OCI-LY7 (cell line): ENCODE measurements around the gene EP400. TPM values are rescaled to one million over a fixed set of nuclear protein-coding genes. Genes with fewer than 3 reads are reported as not detected.

Source experiments
- Bru-seq: library from RNA; stranded (reverse); fragments of 400-500 nt; gene quantifications from one replicate; lab custom pipeline; 2021; lab: Mats Ljungman, UMichigan
- BruChase-seq, 2 experiments: library from RNA; stranded (reverse); fragments of 400-500 nt; gene quantifications; one replicate each; lab custom pipeline; 2021; lab: Mats Ljungman, UMichigan
- BruUV-seq: library from RNA; stranded (reverse); fragments of 400-500 nt; replicated peaks from 2 replicates; lab custom pipeline; 2021; lab: Mats Ljungman, UMichigan
- CTCF ChIA-PET: fragments of 300-600 bp; sonication (Branson Sonifier 250); formaldehyde crosslinking; loops from one replicate; lab custom pipeline; 2022; ENCODE audit warnings: antibody characterized with exemption; ENCODE audit not compliant: unreplicated experiment; lab: Charles Lee
- POLR2A ChIA-PET: fragments of 300-600 bp; sonication (Branson Sonifier 250); formaldehyde crosslinking; loops from one replicate; lab custom pipeline; 2022; ENCODE audit warnings: antibody characterized with exemption; lab: Charles Lee
- DNase-seq: peaks from one replicate; pipeline ENCODE4 v3.0.0-alpha.2; 2015; ENCODE audit warnings: low spot score
- H2AFZ ChIP-seq: fragments of 200-600 bp; sonication (generic), shearing (Covaris generic); 2 replicates; pipeline ENCODE4 v1.6.1; 2014; ENCODE audit warnings: mild to moderate bottlenecking, antibody characterized with exemption, low read length, moderate library complexity
- H3K27ac ChIP-seq: fragments of 200-600 bp; sonication (generic); 2 replicates; pipeline ENCODE4 v1.5.1; 2014; ENCODE audit warnings: mixed run types, low read depth, mild to moderate bottlenecking, moderate library complexity, low read length, inconsistent platforms; ENCODE audit not compliant: poor library complexity, severe bottlenecking
- H3K36me3 ChIP-seq: fragments of 200-600 bp; sonication (generic); 2 replicates; pipeline ENCODE4 v1.6.1; 2014; ENCODE audit warnings: mild to moderate bottlenecking, antibody characterized with exemption, low read length, moderate library complexity, mixed read lengths; ENCODE audit not compliant: insufficient read depth
- H3K4me1 ChIP-seq: fragments of 200-600 bp; sonication (generic); 2 replicates; pipeline ENCODE4 v1.5.1; 2014; ENCODE audit warnings: mild to moderate bottlenecking, low read length; ENCODE audit not compliant: insufficient read depth, poor library complexity, severe bottlenecking
- H3K4me2 ChIP-seq: fragments of 200-600 bp; sonication (generic); 2 replicates; pipeline ENCODE4 v1.6.1; 2014; ENCODE audit warnings: mild to moderate bottlenecking, low read length
- H3K4me3 ChIP-seq: fragments of 200-600 bp; sonication (generic); 2 replicates; pipeline ENCODE4 v1.5.1; 2014; ENCODE audit warnings: mild to moderate bottlenecking, low read depth, low read length; ENCODE audit not compliant: poor library complexity, severe bottlenecking
- H3K79me2 ChIP-seq: fragments of 200-600 bp; sonication (generic); 2 replicates; pipeline ENCODE4 v1.6.1; 2016; ENCODE audit warnings: low read depth, mild to moderate bottlenecking, low read length, moderate library complexity, mixed read lengths; ENCODE audit not compliant: insufficient read depth
- H3K9me2 ChIP-seq: fragments of 200-600 bp; sonication (generic); 2 replicates; pipeline ENCODE4 v1.6.1; 2016; ENCODE audit warnings: mild to moderate bottlenecking, low read length, mixed read lengths; ENCODE audit not compliant: insufficient read depth
- H3K9me3 ChIP-seq: fragments of 200-600 bp; sonication (generic); 2 replicates; pipeline ENCODE4 v1.6.1; 2014; ENCODE audit warnings: mild to moderate bottlenecking, mixed run types, low read length, mixed read lengths
- H4K20me1 ChIP-seq: fragments of 200-600 bp; sonication (generic); 2 replicates; pipeline ENCODE4 v1.6.1; 2014; ENCODE audit warnings: mild to moderate bottlenecking, antibody characterized with exemption, low read length, moderate library complexity, mixed read lengths; ENCODE audit not compliant: insufficient read depth
- CTCF ChIP-seq: fragments of 200-600 bp; sonication (generic); conservative IDR thresholded peaks from 2 replicates; pipeline ENCODE4 v1.5.1; 2014; ENCODE audit warnings: mild to moderate bottlenecking, antibody characterized with exemption, low read length, moderate library complexity, mixed read lengths
- EZH2phosphoT487 ChIP-seq: fragments of 200-600 bp; sonication (generic); IDR thresholded peaks from 2 replicates; pipeline ENCODE4 v1.6.1; 2018; ENCODE audit warnings: low read depth, borderline replicate concordance, mild to moderate bottlenecking, mixed run types, antibody characterized with exemption, low read length, moderate library complexity, mixed read lengths
- intact Hi-C: fragments of 100-400 bp; cut with micrococcal nuclease; formaldehyde crosslinking; loops from one replicate; pipeline ENCODE4 v1.10.0; 2022; ENCODE audit not compliant: unreplicated experiment
- long read RNA-seq: library from polyadenylated mRNA; stranded (forward); transcript quantifications from one replicate; pipeline ENCODE4 v2.0.0, GENCODE V29; 2022
- total RNA-seq, 2 experiments: library from RNA; depleted of rRNA in 1 of 2; stranded (reverse); fragments of >200 nt in 1 of 2; shearing (Covaris generic) in 1 of 2; gene quantifications; 2 replicates each; pipeline ENCODE4 v1.2.3, GENCODE V29; 2014 to 2022

Gene EP400
- total RNA-seq (2014; rRNA removed; shearing (Covaris generic)), result 13.5 and 20.7 TPM in 2 replicates
- total RNA-seq (2022), result 56.2 and 59.7 TPM in 2 replicates
- percentile 71 among the genes with signal in this experiment for Bru-seq, nascent RNA
- BruChase-seq, experiment 1, labeled RNA remaining after a 6-hour chase, result percentile 84 among the genes with signal in this experiment
- BruChase-seq, experiment 2, labeled RNA remaining after a 2-hour chase, result percentile 82 among the genes with signal in this experiment
- long read RNA-seq, full-length matches to known transcripts, result 1 of 22 reads
- long read RNA-seq, partial matches to known transcripts, result 12 of 22 reads
- long read RNA-seq, other reads (novel, unspliced or antisense), result 9 of 22 reads

GRCh38 chr12:131949431-131950181 is at the start of gene EP400:
EP400 (plus strand) TSS chr12:131949942; CDS start chr12:131960620, 10,678 bp downstream.
- TF ChIP-seq EZH2phosphoT487, result no peak
- peak; percentile 71 for TF ChIP-seq CTCF
- peaks cover 7% of the 10 kb centered on the region for H3K4me1 ChIP-seq
- peak within 1 kb of the TSS; percentile 57 for H2AFZ ChIP-seq
- peak within 1 kb of the TSS; percentile 67 for H3K4me2 ChIP-seq
- H3K79me2 ChIP-seq, result peaks cover 45% of the 10 kb centered on the region
- peak; percentile 94 for DNase-seq
- peaks cover 27% of the 10 kb centered on the region for H3K36me3 ChIP-seq
- CTCF ChIA-PET, result interaction anchor here (1.0 kb wide), 1 partner anchor 49 kb away, joined by 3 read pairs; no protein-coding TSS in a partner anchor
- H3K27ac ChIP-seq, result peak within 1 kb of the TSS; percentile 55
- BruUV-seq, result no TSS peak
- H3K9me3 ChIP-seq, result no peaks in the 10 kb centered on the region
- POLR2A ChIA-PET, result no interaction called here
- H4K20me1 ChIP-seq, result peaks cover 13% of the 10 kb centered on the region; the same call in 1 of the 2 replicates
- H3K4me3 ChIP-seq, result peak within 1 kb of the TSS; percentile 92
- intact Hi-C loops, result loop anchor here (1.0 kb wide), 2 partner anchors 20 to 113 kb away; partner anchors contain the start of gene PUS1
- H3K9me2 ChIP-seq, result no peaks in the 10 kb centered on the region

- Histone ChIP-seq H3K79me2 (no peaks in the 10 kb centered on the region), H3K9me3 (no peaks in the 10 kb centered on the region), H3K9me2 (no peaks in the 10 kb centered on the region), H3K4me3 (no peak overlapping the region), H3K4me2 (no peak overlapping the region), H3K36me3 (no peaks in the 10 kb centered on the region), H3K27ac (no peak overlapping the region), H4K20me1 (peaks cover 4% of the 10 kb centered on the region; the same call in 1 of the 2 replicates), H3K4me1 (peaks cover 9% of the 10 kb centered on the region), H2AFZ (no peak overlapping the region)
- BruUV-seq, result no TSS peak
- intact Hi-C loops, result no loop called here
- CTCF ChIA-PET, result no interaction called here
- DNase-seq, result no peak
- TF ChIP-seq EZH2phosphoT487, result no peak
- TF ChIP-seq CTCF, result no peak
- POLR2A ChIA-PET, result no interaction called here
Observed at GRCh38 chr12:131900397-131900796, 49.3 kb upstream of the EP400 start.
